ENCODE results near the gene SNX1. TPM values are rescaled to one million over a fixed set of nuclear protein-coding genes. Genes with fewer than 3 reads are reported as not detected.
"Not testable (repeated sequence)": the region's sequence is repeated elsewhere in the genome, so short reads cannot be mapped to it uniquely, and the experiment has no call there.

SNX1 gene
- total RNA-seq, 3 donors from 2014 or later (not counting 1 experiment from before 2014, with no cell fraction given), result 110 to 141 (median 111) TPM

DNA sequence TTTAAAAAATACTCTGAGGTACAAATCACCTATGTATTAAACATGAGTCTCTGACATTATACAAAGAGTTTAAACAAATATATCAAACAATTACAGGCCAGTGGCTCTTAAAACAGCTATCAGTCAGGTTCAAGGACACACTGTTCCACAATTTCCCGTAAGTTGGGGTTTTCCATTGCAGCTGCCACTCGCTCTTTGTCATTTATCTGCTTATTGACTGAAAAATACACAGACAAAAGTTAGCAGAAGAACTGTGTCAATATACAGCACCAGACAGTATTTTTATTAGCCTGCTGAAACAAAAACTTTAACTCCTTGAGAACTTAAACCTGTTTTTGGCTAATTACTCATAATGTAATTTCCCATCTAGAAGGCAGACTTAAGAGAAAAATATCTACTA lies 23.0 kb upstream of the SNX1 start:
- no peak overlapping the region for H3K27ac ChIP-seq (ENCODE audit: low read length)
- intact Hi-C loops (cut with micrococcal nuclease), result no loop called here
- TF ChIP-seq, protein P1, sequence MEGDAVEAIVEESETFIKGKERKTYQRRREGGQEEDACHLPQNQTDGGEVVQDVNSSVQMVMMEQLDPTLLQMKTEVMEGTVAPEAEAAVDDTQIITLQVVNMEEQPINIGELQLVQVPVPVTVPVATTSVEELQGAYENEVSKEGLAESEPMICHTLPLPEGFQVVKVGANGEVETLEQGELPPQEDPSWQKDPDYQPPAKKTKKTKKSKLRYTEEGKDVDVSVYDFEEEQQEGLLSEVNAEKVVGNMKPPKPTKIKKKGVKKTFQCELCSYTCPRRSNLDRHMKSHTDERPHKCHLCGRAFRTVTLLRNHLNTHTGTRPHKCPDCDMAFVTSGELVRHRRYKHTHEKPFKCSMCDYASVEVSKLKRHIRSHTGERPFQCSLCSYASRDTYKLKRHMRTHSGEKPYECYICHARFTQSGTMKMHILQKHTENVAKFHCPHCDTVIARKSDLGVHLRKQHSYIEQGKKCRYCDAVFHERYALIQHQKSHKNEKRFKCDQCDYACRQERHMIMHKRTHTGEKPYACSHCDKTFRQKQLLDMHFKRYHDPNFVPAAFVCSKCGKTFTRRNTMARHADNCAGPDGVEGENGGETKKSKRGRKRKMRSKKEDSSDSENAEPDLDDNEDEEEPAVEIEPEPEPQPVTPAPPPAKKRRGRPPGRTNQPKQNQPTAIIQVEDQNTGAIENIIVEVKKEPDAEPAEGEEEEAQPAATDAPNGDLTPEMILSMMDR (IDR thresholded peaks at IDR 0.05), result no peak

DNA sequence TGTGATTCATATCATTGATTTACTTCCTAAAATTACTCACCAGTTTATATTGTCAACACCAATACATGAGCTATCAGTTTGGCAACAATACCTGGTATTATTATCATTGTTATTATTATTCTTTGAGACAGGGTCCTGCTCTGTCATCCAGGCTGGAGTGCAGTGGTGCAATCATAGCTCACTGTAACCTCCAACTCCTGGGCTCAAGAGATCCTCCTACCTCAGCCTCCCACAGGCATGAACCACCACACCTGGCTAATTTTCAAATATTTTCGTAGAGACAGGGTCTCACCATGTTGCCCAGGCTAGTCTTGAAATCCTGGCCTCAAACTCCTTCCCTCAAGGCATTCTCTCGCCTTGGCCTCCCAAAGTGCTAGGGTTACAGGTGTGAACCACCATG lies 22.3 kb upstream of the SNX1 start:
- WGBS (ENCODE audit: insufficient coverage), result 96% methylated on average over 2 of the region's 2 CpGs
- H3K36me3 ChIP-seq (ENCODE audit: control insufficient read depth, insufficient read depth, low read length), result peaks cover 26% of the 10 kb centered on the region
- H3K27ac ChIP-seq (ENCODE audit: low read length); DNase-seq; H3K4me1 ChIP-seq (ENCODE audit: control insufficient read depth, insufficient read depth, low read length); H3K27me3 ChIP-seq (ENCODE audit: control insufficient read depth, insufficient read depth, low read length); H3K4me1 Mint-ChIP-seq; H3K27ac Mint-ChIP-seq; H3K4me3 ChIP-seq (ENCODE audit: low read length); H3K9me3 Mint-ChIP-seq; intact Hi-C loops (cut with micrococcal nuclease); ATAC-seq; H3K36me3 Mint-ChIP-seq; H3K9me3 ChIP-seq (ENCODE audit: control insufficient read depth, insufficient read depth, low read length); H3K4me3 Mint-ChIP-seq; H3K27me3 Mint-ChIP-seq (ENCODE audit: low read depth in 2 of 2): not testable (repeated sequence)

More for the DNA sequence above, 23.0 kb upstream of the SNX1 start:
- no peak overlapping the region for H3K4me3 Mint-ChIP-seq
- H3K27ac Mint-ChIP-seq, result no peak overlapping the region
- Histone ChIP-seq H3K9me3 (ENCODE audit: control insufficient read depth, insufficient read depth, low read length) (no peaks in the 10 kb centered on the region), H3K4me1 (ENCODE audit: control insufficient read depth, insufficient read depth, low read length) (peaks cover under 1% of the 10 kb centered on the region), H3K4me3 (ENCODE audit: low read length) (no peak overlapping the region), H3K36me3 (ENCODE audit: control insufficient read depth, insufficient read depth, low read length) (peaks cover 26% of the 10 kb centered on the region), H3K27me3 (ENCODE audit: control insufficient read depth, insufficient read depth, low read length) (no peaks in the 10 kb centered on the region)
- ATAC-seq (no peak), DNase-seq (no peak)
- H3K27me3 Mint-ChIP-seq (ENCODE audit: low read depth in 2 of 2), result no peaks in the 10 kb centered on the region
- no peaks in the 10 kb centered on the region for H3K9me3 Mint-ChIP-seq
- peaks cover 5 to 10% of the 10 kb centered on the region in 2 donors for H3K4me1 Mint-ChIP-seq
- no peaks in the 10 kb centered on the region for H3K36me3 Mint-ChIP-seq
- WGBS (ENCODE audit: insufficient coverage), result 97% methylated on average over 2 of the region's 2 CpGs

DNA sequence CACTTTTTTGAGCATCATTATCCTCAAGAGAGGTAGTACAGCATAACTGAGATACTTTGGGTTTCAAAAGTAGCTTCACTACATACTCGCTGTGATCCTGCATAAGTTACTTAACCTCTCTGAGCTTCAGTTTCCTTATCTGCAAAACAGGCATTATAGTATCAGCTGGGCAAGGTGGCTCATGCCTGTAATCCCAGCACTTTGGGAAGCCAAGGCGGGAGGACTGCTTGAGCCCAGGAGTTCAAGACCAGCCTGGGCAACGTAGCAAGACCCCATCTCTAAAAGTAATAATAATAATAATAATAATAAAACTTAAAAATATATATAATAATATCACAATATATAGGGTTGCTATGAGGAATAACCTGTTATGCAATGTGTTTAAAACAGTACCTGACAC lies 13.0 kb upstream of the SNX1 start:
- intact Hi-C loops (cut with micrococcal nuclease), result no loop called here
- Mint-ChIP-seq H3K27me3 (ENCODE audit: low read depth in 2 of 2) (no peaks in the 10 kb centered on the region), H3K4me1 (peaks cover 0 to 4% of the 10 kb centered on the region in 2 donors), H3K9me3 (no peaks in the 10 kb centered on the region), H3K27ac (no peak overlapping the region), H3K4me3 (no peak overlapping the region), H3K36me3 (no peaks in the 10 kb centered on the region)
- Histone ChIP-seq H3K36me3 (ENCODE audit: control insufficient read depth, insufficient read depth, low read length) (peaks cover 18% of the 10 kb centered on the region), H3K27ac (ENCODE audit: low read length) (no peak overlapping the region), H3K4me3 (ENCODE audit: low read length) (no peak overlapping the region), H3K9me3 (ENCODE audit: control insufficient read depth, insufficient read depth, low read length) (no peaks in the 10 kb centered on the region), H3K27me3 (ENCODE audit: control insufficient read depth, insufficient read depth, low read length) (no peaks in the 10 kb centered on the region), H3K4me1 (ENCODE audit: control insufficient read depth, insufficient read depth, low read length) (no peaks in the 10 kb centered on the region)
- ATAC-seq (no peak), DNase-seq (no peak)
- WGBS (ENCODE audit: insufficient coverage), result 100% methylated on average over 2 of the region's 3 CpGs
- TF ChIP-seq, protein P1 (IDR thresholded peaks at IDR 0.05), result no peak

DNA sequence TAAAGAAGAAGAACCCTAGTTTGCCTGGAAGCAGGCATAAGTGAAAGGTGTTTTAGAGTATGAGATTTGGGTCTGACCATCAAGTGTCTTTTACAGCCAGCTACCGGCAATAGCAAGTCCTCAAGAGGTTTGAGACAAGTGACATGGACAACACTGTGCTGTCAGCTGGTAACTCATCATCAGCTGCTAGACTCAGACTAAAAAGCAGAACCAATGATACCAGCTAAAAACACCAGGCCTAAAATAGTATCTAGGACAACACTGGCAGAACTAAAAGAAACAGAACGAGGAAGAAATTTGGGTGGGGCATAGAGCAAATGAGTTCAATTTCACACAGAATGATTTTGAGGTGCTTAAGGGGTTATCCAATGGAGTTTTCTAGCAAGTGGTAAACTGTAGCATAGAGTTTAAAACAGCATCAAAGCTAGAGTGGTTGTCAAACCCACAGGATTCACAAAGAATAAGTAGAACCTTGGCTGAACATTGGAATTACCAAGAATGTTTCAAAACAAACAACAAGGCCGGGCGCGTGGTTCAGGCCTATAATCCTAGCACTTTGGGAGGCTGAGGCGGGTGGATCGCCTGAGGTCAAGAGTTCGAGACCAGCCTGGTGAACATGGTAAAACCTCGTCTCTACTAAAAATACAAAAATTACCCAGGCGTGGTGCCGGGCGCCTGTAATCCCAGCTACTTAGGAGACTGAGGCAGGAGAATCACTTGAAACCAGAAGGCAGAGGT lies 6.1 kb upstream of the SNX1 start:
- Mint-ChIP-seq H3K27me3 (ENCODE audit: low read depth in 2 of 2) (no peaks in the 10 kb centered on the region), H3K4me1 (peaks cover 29 to 35% of the 10 kb centered on the region in 2 donors), H3K9me3 (no peaks in the 10 kb centered on the region), H3K27ac (peak overlapping the region in 1 of 2 donors; percentile 52), H3K4me3 (no peak overlapping the region), H3K36me3 (no peaks in the 10 kb centered on the region)
- Histone ChIP-seq H3K9me3 (ENCODE audit: control insufficient read depth, insufficient read depth, low read length) (no peaks in the 10 kb centered on the region), H3K27me3 (ENCODE audit: control insufficient read depth, insufficient read depth, low read length) (no peaks in the 10 kb centered on the region), H3K4me1 (ENCODE audit: control insufficient read depth, insufficient read depth, low read length) (peaks cover 29% of the 10 kb centered on the region), H3K27ac (ENCODE audit: low read length) (peak overlapping the region; percentile 77), H3K36me3 (ENCODE audit: control insufficient read depth, insufficient read depth, low read length) (peaks cover 16% of the 10 kb centered on the region), H3K4me3 (ENCODE audit: low read length) (no peak overlapping the region)
- WGBS (ENCODE audit: insufficient coverage), result 83% methylated on average over 12 of the region's 12 CpGs
- TF ChIP-seq, protein P1 (IDR thresholded peaks at IDR 0.05), result no peak
- ATAC-seq (no peak), DNase-seq (no peak)
- intact Hi-C loops (cut with micrococcal nuclease), result loop anchor here (5.0 to 10.0 kb wide), 2 partner anchors 592 to 895 kb away; no protein-coding TSS in a partner anchor

Measured in natural killer cell (primary cell).